Measurements from ENCODE around the gene PLA1A. TPM values are rescaled to one million over a fixed set of nuclear protein-coding genes. Genes with fewer than 3 reads are reported as not detected.

Gene PLA1A
- total RNA-seq, 1 experiment from 2014 or later, result not detected

DNA sequence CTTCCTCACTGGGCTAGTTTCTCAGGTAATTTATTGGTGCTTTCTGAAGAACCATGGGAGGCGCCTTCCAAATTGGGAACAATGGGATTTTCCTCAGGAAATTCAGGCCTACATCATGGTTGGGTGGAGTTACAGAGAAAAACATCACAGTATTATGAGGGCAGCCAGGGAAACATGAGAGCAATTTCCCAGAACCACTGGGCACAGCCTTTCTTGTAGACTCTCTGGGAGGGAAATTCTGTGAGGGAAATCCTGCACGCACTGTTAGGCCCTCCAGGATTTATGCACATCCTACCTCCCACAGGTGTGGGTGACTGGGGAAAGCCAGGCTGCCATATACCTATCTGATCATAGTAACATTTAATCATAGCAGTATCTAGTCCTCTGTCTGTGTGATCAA, 49.5 kb downstream of the PLA1A start:
- Histone ChIP-seq H3F3A (ENCODE audit: insufficient read depth, low read depth) (no peaks in the 10 kb centered on the region), H3K4me1 (replicated peaks; ENCODE audit: insufficient read depth) (peaks cover 17% of the 10 kb centered on the region), H3K27me3 (ENCODE audit: insufficient read depth, low read depth) (no peaks in the 10 kb centered on the region), H2AFZ (no peak overlapping the region), H3K4me2 (no peak overlapping the region), H3K4me3 (no peak overlapping the region), H3K27ac (no peak overlapping the region), H4K20me1 (ENCODE audit: insufficient read depth) (no peaks in the 10 kb centered on the region), H3K79me2 (ENCODE audit: low read depth) (no peaks in the 10 kb centered on the region), H3K9me2 (ENCODE audit: insufficient read depth) (no peaks in the 10 kb centered on the region), H3K36me3 (ENCODE audit: low read depth) (no peaks in the 10 kb centered on the region), H3K9me3 (ENCODE audit: insufficient read depth, low read depth) (no peaks in the 10 kb centered on the region)
- intact Hi-C loops (cut with micrococcal nuclease; ENCODE audit: unreplicated experiment), result no loop called here
- DNase-seq, result no peak
- no TSS peak for BruUV-seq (replicated peaks)
- CTCF ChIA-PET, result no interaction called here
- POLR2A ChIA-PET (ENCODE audit: unreplicated experiment), result no interaction called here
- TF ChIP-seq, protein P1, sequence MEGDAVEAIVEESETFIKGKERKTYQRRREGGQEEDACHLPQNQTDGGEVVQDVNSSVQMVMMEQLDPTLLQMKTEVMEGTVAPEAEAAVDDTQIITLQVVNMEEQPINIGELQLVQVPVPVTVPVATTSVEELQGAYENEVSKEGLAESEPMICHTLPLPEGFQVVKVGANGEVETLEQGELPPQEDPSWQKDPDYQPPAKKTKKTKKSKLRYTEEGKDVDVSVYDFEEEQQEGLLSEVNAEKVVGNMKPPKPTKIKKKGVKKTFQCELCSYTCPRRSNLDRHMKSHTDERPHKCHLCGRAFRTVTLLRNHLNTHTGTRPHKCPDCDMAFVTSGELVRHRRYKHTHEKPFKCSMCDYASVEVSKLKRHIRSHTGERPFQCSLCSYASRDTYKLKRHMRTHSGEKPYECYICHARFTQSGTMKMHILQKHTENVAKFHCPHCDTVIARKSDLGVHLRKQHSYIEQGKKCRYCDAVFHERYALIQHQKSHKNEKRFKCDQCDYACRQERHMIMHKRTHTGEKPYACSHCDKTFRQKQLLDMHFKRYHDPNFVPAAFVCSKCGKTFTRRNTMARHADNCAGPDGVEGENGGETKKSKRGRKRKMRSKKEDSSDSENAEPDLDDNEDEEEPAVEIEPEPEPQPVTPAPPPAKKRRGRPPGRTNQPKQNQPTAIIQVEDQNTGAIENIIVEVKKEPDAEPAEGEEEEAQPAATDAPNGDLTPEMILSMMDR (conservative IDR thresholded peaks at IDR 0.05), result no peak
- TF ChIP-seq EZH2 (IDR thresholded peaks at IDR 0.05; ENCODE audit: low read depth), result no peak

GRCh38 chr3:119647843-119648575, 50.3 kb downstream of the PLA1A start:
- no peak for DNase-seq
- intact Hi-C loops (cut with micrococcal nuclease; ENCODE audit: unreplicated experiment), result no loop called here
- TF ChIP-seq, protein P1 (conservative IDR thresholded peaks at IDR 0.05), result no peak
- no peak for TF ChIP-seq EZH2 (IDR thresholded peaks at IDR 0.05; ENCODE audit: low read depth)
- Histone ChIP-seq H3F3A (ENCODE audit: insufficient read depth, low read depth) (no peaks in the 10 kb centered on the region), H3K79me2 (ENCODE audit: low read depth) (no peaks in the 10 kb centered on the region), H3K27ac (no peak overlapping the region), H3K27me3 (ENCODE audit: insufficient read depth, low read depth) (no peaks in the 10 kb centered on the region), H2AFZ (no peak overlapping the region), H3K9me3 (ENCODE audit: insufficient read depth, low read depth) (no peaks in the 10 kb centered on the region), H3K4me2 (no peak overlapping the region), H3K4me3 (no peak overlapping the region), H3K36me3 (ENCODE audit: low read depth) (no peaks in the 10 kb centered on the region), H3K9me2 (ENCODE audit: insufficient read depth) (no peaks in the 10 kb centered on the region), H3K4me1 (replicated peaks; ENCODE audit: insufficient read depth) (peaks cover 12% of the 10 kb centered on the region), H4K20me1 (ENCODE audit: insufficient read depth) (no peaks in the 10 kb centered on the region)
- POLR2A ChIA-PET (ENCODE audit: unreplicated experiment), result no interaction called here
- CTCF ChIA-PET, result no interaction called here
- no TSS peak for BruUV-seq (replicated peaks)

DNA sequence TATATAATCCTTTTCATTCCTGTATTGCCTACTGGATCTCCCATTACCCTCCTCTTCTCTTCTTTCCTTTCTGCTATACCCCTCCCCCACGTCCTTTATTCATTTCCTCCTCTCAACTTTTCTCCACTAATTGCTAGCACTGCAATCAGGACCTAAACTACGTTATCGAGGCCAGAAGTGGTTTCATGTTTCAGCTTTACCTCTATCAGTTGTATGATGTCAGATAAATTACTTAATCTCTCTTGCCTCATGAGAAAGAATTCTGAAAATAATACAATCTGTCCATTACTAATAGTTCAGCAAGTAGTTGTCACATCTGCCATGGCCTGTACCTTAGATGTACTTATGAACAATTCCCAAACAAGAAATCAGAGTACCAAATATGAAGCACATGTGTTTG, 52.1 kb downstream of the PLA1A start:
- intact Hi-C loops (cut with micrococcal nuclease; ENCODE audit: unreplicated experiment), result no loop called here
- no peak overlapping the region for H2AFZ ChIP-seq
- no TSS peak for BruUV-seq (replicated peaks)
- H3K4me1 ChIP-seq (replicated peaks; ENCODE audit: insufficient read depth), result no peaks in the 10 kb centered on the region
- H3K27me3 ChIP-seq (ENCODE audit: insufficient read depth, low read depth), result no peaks in the 10 kb centered on the region
- H3K9me2 ChIP-seq (ENCODE audit: insufficient read depth), result no peaks in the 10 kb centered on the region
- ChIA-PET POLR2A (ENCODE audit: unreplicated experiment) (interaction anchor here (0.5 kb wide), 1 partner anchor 310 kb away, joined by 4 read pairs; no protein-coding TSS in a partner anchor), CTCF (no interaction called here)
- no peaks in the 10 kb centered on the region for H4K20me1 ChIP-seq (ENCODE audit: insufficient read depth)
- H3K36me3 ChIP-seq (ENCODE audit: low read depth), result no peaks in the 10 kb centered on the region
- DNase-seq, result no peak
- H3K9me3 ChIP-seq (ENCODE audit: insufficient read depth, low read depth), result no peaks in the 10 kb centered on the region
- H3K4me3 ChIP-seq, result no peak overlapping the region
- no peak overlapping the region for H3K27ac ChIP-seq
- TF ChIP-seq, protein P1 (conservative IDR thresholded peaks at IDR 0.05), result no peak
- no peak for TF ChIP-seq EZH2 (IDR thresholded peaks at IDR 0.05; ENCODE audit: low read depth)
- no peaks in the 10 kb centered on the region for H3F3A ChIP-seq (ENCODE audit: insufficient read depth, low read depth)
- no peaks in the 10 kb centered on the region for H3K79me2 ChIP-seq (ENCODE audit: low read depth)
- no peak overlapping the region for H3K4me2 ChIP-seq

Data from PC-9 (cell line).